GM18505 (cell line): ENCODE measurements around the gene PCDHB15.
"Not testable (repeated sequence)": the region's sequence is repeated elsewhere in the genome, so short reads cannot be mapped to it uniquely, and the experiment has no call there.

Experiments
- ATAC-seq: cut with Tn5 transposase; IDR thresholded peaks from one replicate; pipeline ENCODE4 v1.9.1; 2021; ENCODE audit not compliant: unreplicated experiment
- POLR2A ChIP-seq: IDR thresholded peaks from 4 replicates; pipeline ENCODE4 v1.6.1; 2011; ENCODE audit warnings: borderline replicate concordance; ENCODE audit not compliant: insufficient read depth, insufficient read length; ENCODE audit errors: extremely low read depth

The PCDHB15 gene

GRCh38 chr5:141245250-141245717 lies at the start of gene PCDHB15:
Gene PCDHB15, plus strand, starts transcription at chr5:141245395. Its CDS starts 184 bp downstream, at chr5:141245579.
- no peak for ATAC-seq

GRCh38 chr5:141196363-141196762 lies 48.8 kb upstream of the PCDHB15 start:
- TF ChIP-seq POLR2A, result no peak
- ATAC-seq, result no peak

More at GRCh38 chr5:141245250-141245717, at the start of gene PCDHB15:
- TF ChIP-seq POLR2A, result no peak

GRCh38 chr5:141199359-141200235 lies 45.6 kb upstream of the PCDHB15 start, which contains the start of gene PCDHB11:
Gene PCDHB11, plus strand, starts transcription at chr5:141199627. Its CDS starts 148 bp downstream, at chr5:141199775.
- no peak for TF ChIP-seq POLR2A
- no peak for ATAC-seq

- not testable (repeated sequence) for ATAC-seq
Measured at GRCh38 chr5:141201126-141201525, 44.1 kb upstream of the PCDHB15 start.

GRCh38 chr5:141201646-141202045 lies 43.5 kb upstream of the PCDHB15 start:
- ATAC-seq, result not testable (repeated sequence)

GRCh38 chr5:141208478-141208877 lies 36.7 kb upstream of the PCDHB15 start, which contains the start of gene PCDHB12:
Gene PCDHB12, plus strand, starts transcription at chr5:141208719. Its CDS starts 189 bp downstream, at chr5:141208908.
- no peak for ATAC-seq
- no peak for TF ChIP-seq POLR2A

GRCh38 chr5:141210281-141210680 lies 34.9 kb upstream of the PCDHB15 start:
- ATAC-seq, result not testable (repeated sequence)

- not testable (repeated sequence) for ATAC-seq
Measured at GRCh38 chr5:141210849-141211248, 34.3 kb upstream of the PCDHB15 start.

GRCh38 chr5:141213656-141214339 lies 31.4 kb upstream of the PCDHB15 start, which contains the start of gene PCDHB13:
Gene PCDHB13, plus strand, starts transcription at chr5:141213919. Its CDS starts 205 bp downstream, at chr5:141214124.
- ATAC-seq, result not testable (repeated sequence)

- not testable (repeated sequence) for ATAC-seq
Measured at GRCh38 chr5:141214583-141214982, 30.6 kb upstream of the PCDHB15 start.

- not testable (repeated sequence) for ATAC-seq
Measured at GRCh38 chr5:141215504-141215903, 29.7 kb upstream of the PCDHB15 start.

GRCh38 chr5:141216035-141216434 lies 29.2 kb upstream of the PCDHB15 start:
- not testable (repeated sequence) for ATAC-seq

- ATAC-seq, result no peak
- no peak for TF ChIP-seq POLR2A
Measured at GRCh38 chr5:141223112-141223783, 21.9 kb upstream of the PCDHB15 start, which contains the start of gene PCDHB14. Gene PCDHB14, plus strand, starts transcription at chr5:141223343. Its CDS starts 163 bp downstream, at chr5:141223506.

- ATAC-seq, result not testable (repeated sequence)
Measured at GRCh38 chr5:141224844-141225243, 20.4 kb upstream of the PCDHB15 start.

GRCh38 chr5:141225421-141225820 lies 19.8 kb upstream of the PCDHB15 start:
- ATAC-seq, result not testable (repeated sequence)
